ENCODE results near the gene SELENOT.
"Not testable (repeated sequence)": the region's sequence is repeated elsewhere in the genome, so short reads cannot be mapped to it uniquely, and the experiment has no call there.

Gene SELENOT

GRCh38 chr3:150603153-150603979 is at the start of gene SELENOT:
SELENOT (plus strand) TSS chr3:150603321; CDS start chr3:150603363, 42 bp downstream.
- DNase-seq (ENCODE audit: low spot score), result peak; percentile 98

GRCh38 chr3:150555859-150556436 is 47.2 kb upstream of the SELENOT start:
- no peak for DNase-seq (ENCODE audit: low spot score)

DNA sequence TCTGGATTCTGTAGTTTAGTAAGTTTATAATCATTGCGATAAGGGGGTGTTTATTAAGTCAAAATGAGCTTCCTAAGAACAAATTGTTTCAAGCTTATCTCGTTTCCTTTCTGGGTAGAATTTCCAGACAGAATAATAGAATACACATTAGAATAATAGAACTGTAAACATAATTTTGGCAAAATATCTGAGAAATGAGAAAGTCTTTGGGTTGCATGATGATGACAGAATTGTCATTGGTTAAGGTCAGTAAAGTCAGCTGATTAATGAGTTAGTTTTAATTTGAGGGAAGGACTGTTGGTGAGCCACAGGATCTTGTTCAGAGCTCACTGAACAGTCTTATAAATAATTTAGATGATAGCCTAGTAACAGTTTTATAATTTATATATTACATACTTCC is 46.3 kb upstream of the SELENOT start:
- no peak for DNase-seq (ENCODE audit: low spot score)

DNA sequence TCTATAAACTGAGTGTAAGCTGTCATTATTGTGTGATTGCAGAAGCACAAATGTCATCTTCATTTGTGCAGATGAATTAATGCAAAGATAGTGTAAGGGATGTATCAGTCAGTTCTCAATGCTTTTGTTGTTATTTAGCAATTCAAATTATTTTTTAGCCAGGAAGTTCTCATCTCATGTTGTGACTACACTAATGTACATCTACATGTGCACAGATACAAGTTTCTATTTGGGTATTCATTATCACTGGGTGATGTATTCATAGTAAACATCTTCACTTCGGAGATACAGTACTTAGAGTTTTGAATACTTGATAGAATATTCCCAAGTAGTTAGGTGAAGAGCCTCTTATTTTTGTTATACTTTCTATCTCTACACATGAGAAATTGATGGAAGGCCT is 45.4 kb upstream of the SELENOT start:
- DNase-seq (ENCODE audit: low spot score), result no peak

- DNase-seq (ENCODE audit: low spot score), result no peak
Measured at GRCh38 chr3:150564243-150564642, 38.9 kb upstream of the SELENOT start.

DNA sequence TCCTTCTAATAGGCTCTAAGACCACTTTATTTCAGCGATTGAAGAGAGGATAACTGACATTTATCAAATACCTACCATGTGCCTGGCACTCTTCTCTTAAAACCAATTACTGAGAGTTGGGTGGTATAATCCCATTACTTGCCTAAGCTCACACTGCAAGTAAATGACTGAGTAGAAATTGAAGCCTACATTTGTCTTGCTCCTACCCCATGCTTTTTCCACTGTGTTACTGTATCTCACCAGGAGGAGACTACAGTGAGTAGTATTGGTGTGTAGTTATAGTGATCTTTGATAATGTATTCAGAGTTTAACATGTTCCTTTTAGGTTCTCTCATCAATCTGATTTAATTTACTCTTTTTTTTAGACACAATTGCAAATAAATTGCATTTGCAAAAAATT is 35.8 kb upstream of the SELENOT start:
- no peak for DNase-seq (ENCODE audit: low spot score)

GRCh38 chr3:150577855-150578254 is 25.3 kb upstream of the SELENOT start:
- DNase-seq (ENCODE audit: low spot score), result no peak

GRCh38 chr3:150581174-150581573 is 21.9 kb upstream of the SELENOT start:
- no peak for DNase-seq (ENCODE audit: low spot score)

- DNase-seq (ENCODE audit: low spot score), result no peak
Measured at GRCh38 chr3:150582620-150583019, 20.5 kb upstream of the SELENOT start.

- DNase-seq (ENCODE audit: low spot score), result no peak
Measured at GRCh38 chr3:150583028-150583427, 20.1 kb upstream of the SELENOT start.

DNA sequence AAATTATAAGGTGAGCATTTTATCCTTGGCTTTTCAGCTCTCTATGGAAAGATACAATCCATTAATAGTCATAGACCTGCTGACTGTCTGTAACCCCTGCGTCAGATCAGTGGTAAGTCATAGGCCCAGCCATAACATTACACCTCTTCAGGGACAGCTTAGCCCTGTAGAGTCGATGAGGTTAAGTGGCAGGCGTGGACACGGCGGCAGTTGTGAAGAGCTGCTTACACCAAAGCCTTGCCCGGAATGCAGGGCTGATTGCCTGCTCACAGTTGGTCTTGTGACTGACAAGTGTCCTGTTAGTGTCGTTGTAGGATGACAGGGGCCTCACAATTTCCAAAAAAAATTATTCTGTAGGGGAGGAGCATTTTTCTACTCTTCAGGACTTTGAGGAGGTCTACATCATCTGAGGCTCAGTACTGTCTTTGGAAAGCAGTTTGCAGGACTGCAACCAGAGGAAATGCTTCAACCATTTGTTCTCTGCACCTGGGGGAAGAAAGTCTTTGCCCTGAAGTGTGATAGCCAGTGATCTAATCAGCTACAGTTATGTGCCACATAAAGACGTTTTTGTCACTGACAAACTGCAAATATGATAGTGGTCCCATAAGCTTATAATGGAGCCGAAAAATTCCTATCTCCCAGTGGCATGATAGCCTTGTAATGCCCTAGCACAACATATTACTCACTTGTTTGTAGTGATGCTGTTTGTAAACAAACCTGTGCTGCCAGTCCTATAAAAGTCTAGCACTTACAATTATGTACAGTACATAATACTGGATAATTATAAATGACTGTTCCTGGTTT is 14.9 kb upstream of the SELENOT start:
- no peak for DNase-seq (ENCODE audit: low spot score)

DNA sequence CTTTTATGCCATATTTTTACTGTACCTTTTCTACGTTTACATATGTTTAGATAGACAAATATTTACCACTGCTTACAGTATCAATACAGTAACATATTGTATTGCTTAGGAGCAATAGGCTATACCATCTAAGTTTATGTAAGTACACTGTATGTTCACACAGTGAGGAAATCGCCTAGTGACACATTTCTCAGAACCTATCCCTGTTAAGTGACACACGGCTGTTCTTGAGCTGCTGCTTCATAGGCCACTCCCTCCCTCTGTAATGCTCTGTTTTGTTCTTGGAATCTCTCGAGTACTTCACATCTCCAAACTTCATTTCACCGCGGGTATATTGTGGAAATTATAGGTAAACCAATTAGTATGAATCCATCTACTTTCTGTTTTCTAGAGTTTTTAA is 13.4 kb upstream of the SELENOT start:
- DNase-seq (ENCODE audit: low spot score), result no peak

DNA sequence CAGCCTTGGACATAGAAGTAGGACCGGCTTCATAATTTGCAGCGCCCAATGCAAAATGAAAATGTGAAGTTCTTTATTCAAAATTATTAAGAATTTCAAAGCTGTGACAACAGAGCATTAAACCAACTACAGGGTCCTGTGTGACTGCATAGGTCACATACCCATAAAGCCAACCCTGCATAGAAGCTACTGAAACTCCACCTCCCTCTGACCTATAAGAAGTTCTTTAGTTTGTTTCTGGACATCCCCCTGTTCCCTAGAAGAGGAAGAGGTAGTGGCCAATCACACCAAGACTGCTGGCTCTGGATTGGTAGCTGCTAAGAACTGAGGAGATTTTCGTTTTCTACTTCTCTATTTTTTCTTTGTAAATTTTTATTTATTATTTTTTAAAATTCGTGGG is 9.0 kb upstream of the SELENOT start:
- DNase-seq (ENCODE audit: low spot score), result no peak

DNA sequence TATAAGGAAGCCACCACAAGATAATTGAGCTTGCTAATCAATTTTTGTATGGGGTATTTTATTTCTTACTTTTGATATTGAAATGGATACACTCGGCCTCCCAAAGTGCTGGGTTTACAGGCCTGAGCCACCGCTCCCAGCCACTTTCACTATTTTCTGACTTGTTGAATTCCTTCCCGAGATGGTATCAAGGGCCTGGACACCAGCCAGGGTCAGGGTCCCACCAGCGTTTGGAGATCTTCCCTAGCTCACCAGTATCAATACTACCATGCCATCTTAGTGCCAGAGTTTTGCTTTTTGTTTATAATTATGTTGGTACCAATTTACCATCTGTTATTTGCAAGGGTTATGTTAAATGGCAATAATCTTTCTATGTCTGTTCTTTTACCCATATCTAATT is 5.5 kb upstream of the SELENOT start:
- DNase-seq (ENCODE audit: low spot score), result no peak

DNA sequence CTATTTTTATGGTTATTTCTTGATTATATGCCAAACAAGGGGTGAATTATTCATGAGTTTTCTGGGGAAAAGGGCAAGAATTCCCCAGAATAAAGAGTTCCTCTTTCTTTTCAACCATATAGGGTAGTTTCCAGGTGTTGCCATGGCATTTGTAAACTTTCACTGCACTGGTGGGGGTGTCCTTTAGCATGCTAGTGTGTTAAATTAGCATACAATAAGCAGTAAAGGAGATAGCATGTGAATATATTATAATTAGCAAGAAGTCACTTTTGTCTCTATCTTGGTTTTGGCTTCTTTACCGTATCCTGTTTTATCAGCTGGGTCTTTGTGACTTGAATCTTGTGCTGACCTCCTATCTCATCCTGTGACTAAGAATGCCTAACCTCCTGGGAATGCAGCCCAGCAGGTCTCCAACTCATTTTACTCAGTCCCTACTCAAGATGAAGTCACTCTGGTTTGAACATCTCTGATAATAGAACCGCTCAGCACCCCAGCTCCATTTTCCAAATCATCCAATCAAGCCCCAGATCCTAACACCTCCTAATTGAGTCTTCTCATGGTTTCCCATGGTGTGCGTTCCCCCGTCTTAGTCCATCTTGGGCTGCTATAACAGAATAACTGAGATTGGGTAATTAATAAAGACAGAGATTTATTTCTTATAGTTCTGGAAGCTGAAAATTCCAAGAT is 3.4 kb upstream of the SELENOT start:
- no peak for DNase-seq (ENCODE audit: low spot score)

DNA sequence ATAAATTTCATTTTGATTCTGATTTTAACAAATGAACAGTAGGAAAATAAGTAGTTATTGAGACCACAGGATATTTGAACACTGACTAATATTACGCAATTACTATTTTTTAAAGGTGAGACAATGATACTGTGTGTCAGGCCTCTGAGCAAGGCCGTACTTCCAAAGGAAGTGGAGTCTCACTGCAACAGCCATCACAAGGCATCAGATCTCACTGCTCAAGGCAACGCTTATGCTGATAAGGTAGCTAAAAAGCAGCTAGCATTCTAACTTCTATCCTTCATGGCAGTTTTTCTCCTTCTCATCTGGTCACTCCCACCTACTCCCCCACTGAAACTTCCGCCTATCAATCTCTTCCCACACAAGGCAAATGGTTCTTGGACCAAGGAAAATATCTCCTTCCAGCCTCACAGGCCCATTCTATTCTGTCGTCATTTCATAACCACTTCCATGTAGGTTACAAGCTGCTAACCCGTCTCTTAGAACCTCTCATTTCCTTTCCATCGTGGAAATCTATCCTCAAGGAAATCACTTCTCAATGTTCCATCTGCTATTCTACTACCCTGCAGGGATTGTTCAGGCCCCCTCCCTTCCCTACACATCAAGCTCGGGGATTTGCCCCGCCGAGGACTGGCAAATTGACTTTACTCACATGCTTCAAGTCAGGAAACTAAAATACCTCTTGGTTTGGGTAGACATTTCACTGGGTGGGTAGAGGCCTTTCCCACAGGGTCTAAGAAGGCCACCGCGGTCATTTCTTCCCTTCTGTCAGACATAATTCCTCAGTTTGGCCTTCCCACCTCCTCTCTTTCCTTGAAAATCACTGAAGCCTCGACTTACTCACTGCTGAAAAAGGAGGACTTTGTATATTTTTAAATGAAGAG is 2.2 kb upstream of the SELENOT start:
- DNase-seq (ENCODE audit: low spot score), result not testable (repeated sequence)

DNA sequence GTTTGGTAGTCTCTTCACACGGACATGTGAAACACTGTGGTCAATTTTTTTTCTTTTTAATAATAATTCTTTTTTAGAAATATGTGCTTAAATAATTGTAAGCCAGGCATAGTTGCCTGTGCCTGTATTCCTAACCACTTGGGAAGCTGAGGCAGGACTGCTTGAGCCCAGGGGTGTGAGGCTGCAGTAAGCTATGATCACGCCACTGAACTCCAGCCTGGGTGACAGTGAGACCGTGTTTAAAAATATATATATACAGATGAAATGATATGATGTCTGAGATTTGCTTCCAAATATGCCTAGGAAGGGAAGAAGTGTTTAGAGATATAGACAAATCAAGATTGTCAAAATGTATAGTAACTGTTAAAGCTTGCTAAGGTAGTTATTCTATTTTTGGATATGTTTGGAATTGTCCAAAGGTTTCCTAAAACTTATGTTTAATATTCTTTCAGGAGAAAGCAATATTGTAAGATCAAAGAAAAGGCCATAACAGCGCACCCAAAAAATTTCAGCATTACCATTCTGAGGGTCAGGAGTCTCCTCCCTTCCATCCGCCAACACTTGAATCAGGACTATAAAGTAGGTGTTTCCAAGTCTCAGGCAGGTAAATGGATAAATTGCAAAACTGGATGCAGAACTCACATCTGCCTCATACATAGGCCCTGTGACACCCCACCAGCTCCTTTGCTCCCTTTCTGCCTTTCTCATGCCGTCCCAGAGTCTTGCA is 532 bp upstream of the SELENOT start:
- DNase-seq (ENCODE audit: low spot score), result no peak

GRCh38 chr3:150603980-150604319 is 829 bp downstream of the SELENOT start:
- no peak for DNase-seq (ENCODE audit: low spot score)

GRCh38 chr3:150605998-150606641 is 3.0 kb downstream of the SELENOT start:
- DNase-seq (ENCODE audit: low spot score), result no peak

All from ecto neural progenitor cell (in vitro differentiated cells).